Amniotic epithelial cell (primary cell): ENCODE data around the gene NDUFB10.
"Not testable (repeated sequence)": the region's sequence is repeated elsewhere in the genome, so short reads cannot be mapped to it uniquely, and the experiment has no call there.

Experiments used
- DNase-seq: peaks from one replicate; pipeline ENCODE4 v3.0.0-alpha.2; 2010; ENCODE audit warnings: low read depth

NDUFB10 gene

GRCh38 chr16:1959269-1960039 is at the start of gene NDUFB10:
Gene NDUFB10 (plus strand): TSS chr16:1959538. CDS start chr16:1959625, 87 bp downstream.
- DNase-seq, result peak; percentile 86

GRCh38 chr16:1909561-1910231 is 49.6 kb upstream of the NDUFB10 start:
- no peak for DNase-seq

GRCh38 chr16:1911467-1912214 is 47.7 kb upstream of the NDUFB10 start:
- DNase-seq, result no peak

GRCh38 chr16:1912215-1912543 is 47.2 kb upstream of the NDUFB10 start:
- DNase-seq, result no peak

- no peak for DNase-seq
Measured at GRCh38 chr16:1913327-1914083, 45.8 kb upstream of the NDUFB10 start.

- no peak for DNase-seq
Measured at GRCh38 chr16:1914084-1914608, 45.2 kb upstream of the NDUFB10 start.

- no peak for DNase-seq
Measured at GRCh38 chr16:1914988-1915387, 44.4 kb upstream of the NDUFB10 start.

GRCh38 chr16:1915732-1916639 is 43.4 kb upstream of the NDUFB10 start:
- DNase-seq, result no peak

- DNase-seq, result no peak
Measured at GRCh38 chr16:1916640-1916990, 42.7 kb upstream of the NDUFB10 start.

- no peak for DNase-seq
Measured at GRCh38 chr16:1917056-1917664, 42.2 kb upstream of the NDUFB10 start.

GRCh38 chr16:1917665-1918350 is 41.5 kb upstream of the NDUFB10 start:
- no peak for DNase-seq

- DNase-seq, result no peak
Measured at GRCh38 chr16:1918351-1919326, 40.7 kb upstream of the NDUFB10 start, which contains the start of gene HS3ST6. Gene HS3ST6 (minus strand): TSS chr16:1918415. CDS start chr16:1918323, 92 bp downstream.

GRCh38 chr16:1919327-1919998 is 39.9 kb upstream of the NDUFB10 start:
- DNase-seq, result no peak

GRCh38 chr16:1920122-1920521 is 39.2 kb upstream of the NDUFB10 start:
- not testable (repeated sequence) for DNase-seq

- no peak for DNase-seq
Measured at GRCh38 chr16:1920727-1921171, 38.6 kb upstream of the NDUFB10 start.

- no peak for DNase-seq
Measured at GRCh38 chr16:1922357-1922756, 37.0 kb upstream of the NDUFB10 start.

GRCh38 chr16:1923299-1924034 is 35.9 kb upstream of the NDUFB10 start:
- DNase-seq, result peak; percentile 49
